Subcutaneous abdominal adipose tissue (tissue), 5 donors: ENCODE measurements around the gene FHL3.
A peak's percentile ranks its signal among the peaks of the same experiment; 100 is the strongest.

Experiments used
- H3K27ac ChIP-seq: one replicate; pipeline ENCODE4 v1.7.0; 2013; ENCODE audit warnings: low read depth, mild to moderate bottlenecking, inconsistent platforms, low read length, moderate library complexity
- H3K27me3 ChIP-seq, 5 donors: one replicate each; pipeline ENCODE4 v1.7.0; 2013; ENCODE audit warnings: low read length in 5 of 5, inconsistent platforms in 1 of 5; ENCODE audit not compliant: control insufficient read depth in 5 of 5, insufficient read depth in 4 of 5
- H3K36me3 ChIP-seq, 5 donors: one replicate each; pipeline ENCODE4 v1.7.0; 2013; ENCODE audit warnings: low read length in 5 of 5; ENCODE audit not compliant: control insufficient read depth in 5 of 5, insufficient read depth in 5 of 5
- H3K4me1 ChIP-seq, 5 donors: one replicate each; pipeline ENCODE4 v1.7.0; 2013; ENCODE audit warnings: low read length in 5 of 5, mild to moderate bottlenecking in 3 of 5, moderate library complexity in 1 of 5; ENCODE audit not compliant: control insufficient read depth in 5 of 5, insufficient read depth in 5 of 5
- H3K4me3 ChIP-seq, 5 donors: one replicate each; pipeline ENCODE4 v1.7.0; 2013; ENCODE audit warnings: low read length in 5 of 5, low read depth in 1 of 5
- H3K9ac ChIP-seq, 5 donors: one replicate each; pipeline ENCODE4 v1.7.0; 2013; ENCODE audit warnings: low read length in 5 of 5, mild to moderate bottlenecking in 4 of 5, moderate library complexity in 3 of 5
- H3K9me3 ChIP-seq, 5 donors: one replicate each; pipeline ENCODE4 v1.7.0; 2013; ENCODE audit warnings: low read length in 5 of 5; ENCODE audit not compliant: control insufficient read depth in 5 of 5
- donor health status: healthy.
- donor health status: healthy.
- donor health status: healthy.
- donor health status: healthy.
- donor health status: healthy.

Gene FHL3

GRCh38 chr1:38000529-38001455 lies 4.5 kb downstream of the FHL3 start:
- Histone ChIP-seq H3K27me3 (peaks cover 2 to 35% (median 28%) of the 10 kb centered on the region in 5 donors), H3K36me3 (peaks cover 0 to 18% (median 4%) of the 10 kb centered on the region in 5 donors), H3K4me3 (peak overlapping the region in 2 of 5 donors; percentile 13 to 38), H3K9me3 (no peaks in the 10 kb centered on the region), H3K4me1 (peaks cover 14 to 82% (median 60%) of the 10 kb centered on the region in 5 donors), H3K9ac (peak overlapping the region in 3 of 5 donors; percentile 47 to 68 (median 53)), H3K27ac (peak overlapping the region; percentile 78)

GRCh38 chr1:38000233-38000528 lies 5.1 kb downstream of the FHL3 start:
- H3K4me1 ChIP-seq, result peaks cover 15 to 87% (median 65%) of the 10 kb centered on the region in 5 donors

DNA sequence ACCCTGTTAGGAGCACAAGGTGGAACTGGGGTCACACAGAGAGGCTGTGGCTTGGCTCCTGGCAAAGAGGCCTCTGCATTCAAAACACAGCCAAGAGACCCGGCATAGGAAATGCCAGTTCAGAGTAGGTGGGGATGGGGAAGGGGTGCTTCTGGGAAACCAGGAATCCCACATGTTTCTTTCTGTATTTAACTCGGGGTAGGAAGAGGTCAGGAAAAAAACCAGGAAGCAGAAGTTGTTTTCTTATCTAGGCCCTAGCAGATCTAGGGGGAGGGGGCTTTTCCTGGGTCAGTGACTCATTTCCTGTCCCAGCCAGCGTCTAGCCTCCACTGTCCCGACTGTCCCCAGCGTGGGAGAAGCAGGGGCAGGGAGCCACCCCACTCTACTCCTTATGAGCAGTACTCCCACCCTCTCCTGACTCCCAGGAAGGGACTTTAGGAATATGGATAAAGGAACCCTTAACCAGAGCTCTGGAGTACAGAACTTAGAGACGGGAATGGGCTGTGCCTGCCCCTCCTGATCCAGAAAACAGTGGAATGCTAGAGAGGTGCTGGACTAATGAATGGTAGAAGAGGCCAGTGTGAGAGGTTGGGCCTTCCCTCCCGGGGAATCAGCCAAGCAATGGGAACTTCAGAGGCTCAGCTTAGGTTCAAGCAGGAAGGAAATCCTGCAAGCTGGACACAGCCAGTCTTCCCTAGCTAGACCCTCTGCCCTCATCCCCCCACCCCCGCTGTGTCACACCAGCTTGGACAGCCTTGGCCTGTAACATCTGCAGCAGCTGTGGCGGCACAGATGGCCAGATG lies 5.7 kb downstream of the FHL3 start:
- peaks cover 2 to 38% (median 24%) of the 10 kb centered on the region in 5 donors for H3K27me3 ChIP-seq
- no peaks in the 10 kb centered on the region for H3K9me3 ChIP-seq
- H3K36me3 ChIP-seq, result peaks cover 0 to 18% (median 4%) of the 10 kb centered on the region in 5 donors
- H3K4me1 ChIP-seq, result peaks cover 16 to 89% (median 66%) of the 10 kb centered on the region in 5 donors
- peak overlapping the region; percentile 78 for H3K27ac ChIP-seq
- peak overlapping the region in 4 of 5 donors; percentile 13 to 39 (median 19) for H3K4me3 ChIP-seq
- H3K9ac ChIP-seq, result peak overlapping the region in 3 of 5 donors; percentile 38 to 68 (median 38)

More at GRCh38 chr1:38000233-38000528, 5.1 kb downstream of the FHL3 start:
- Histone ChIP-seq H3K27ac (peak overlapping the region; percentile 78), H3K36me3 (peaks cover 0 to 18% (median 4%) of the 10 kb centered on the region in 5 donors), H3K9me3 (no peaks in the 10 kb centered on the region), H3K9ac (peak overlapping the region in 3 of 5 donors; percentile 25 to 68 (median 38)), H3K27me3 (peaks cover 2 to 36% (median 26%) of the 10 kb centered on the region in 5 donors), H3K4me3 (peak overlapping the region in 4 of 5 donors; percentile 13 to 39 (median 19))

DNA sequence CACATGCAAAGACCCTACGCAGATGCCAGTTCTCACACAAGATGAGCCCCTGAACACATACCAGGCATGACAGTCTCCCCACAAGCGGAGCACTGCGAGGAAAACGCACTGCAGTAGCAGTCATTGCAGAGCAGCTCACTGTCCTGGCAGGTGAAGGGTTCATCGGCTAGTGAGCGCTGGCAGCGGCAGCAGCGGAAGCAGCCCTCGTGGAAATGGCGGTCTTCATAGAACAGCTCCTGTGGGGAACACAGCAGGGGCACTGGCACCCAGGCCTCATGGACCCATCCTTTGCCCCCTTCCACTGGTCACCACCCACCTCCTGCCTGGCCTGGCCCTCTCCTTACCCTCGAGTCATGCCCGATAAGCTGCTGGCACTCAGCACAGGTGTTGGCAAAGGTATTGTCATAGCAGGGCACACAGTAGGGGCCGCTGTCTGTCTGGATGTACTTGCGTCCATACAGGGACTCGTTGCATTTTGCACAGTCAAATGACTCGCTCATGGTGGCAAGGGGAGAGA lies 6.3 kb downstream of the FHL3 start:
- Histone ChIP-seq H3K27me3 (peaks cover 2 to 32% (median 19%) of the 10 kb centered on the region in 5 donors), H3K9me3 (no peaks in the 10 kb centered on the region), H3K27ac (peak overlapping the region; percentile 78), H3K4me3 (peak overlapping the region in 3 of 5 donors; percentile 2 to 46 (median 13)), H3K4me1 (peaks cover 16 to 82% (median 61%) of the 10 kb centered on the region in 5 donors), H3K9ac (peak overlapping the region in 1 of 5 donors; percentile 38), H3K36me3 (peaks cover 0 to 18% (median 4%) of the 10 kb centered on the region in 5 donors)

DNA sequence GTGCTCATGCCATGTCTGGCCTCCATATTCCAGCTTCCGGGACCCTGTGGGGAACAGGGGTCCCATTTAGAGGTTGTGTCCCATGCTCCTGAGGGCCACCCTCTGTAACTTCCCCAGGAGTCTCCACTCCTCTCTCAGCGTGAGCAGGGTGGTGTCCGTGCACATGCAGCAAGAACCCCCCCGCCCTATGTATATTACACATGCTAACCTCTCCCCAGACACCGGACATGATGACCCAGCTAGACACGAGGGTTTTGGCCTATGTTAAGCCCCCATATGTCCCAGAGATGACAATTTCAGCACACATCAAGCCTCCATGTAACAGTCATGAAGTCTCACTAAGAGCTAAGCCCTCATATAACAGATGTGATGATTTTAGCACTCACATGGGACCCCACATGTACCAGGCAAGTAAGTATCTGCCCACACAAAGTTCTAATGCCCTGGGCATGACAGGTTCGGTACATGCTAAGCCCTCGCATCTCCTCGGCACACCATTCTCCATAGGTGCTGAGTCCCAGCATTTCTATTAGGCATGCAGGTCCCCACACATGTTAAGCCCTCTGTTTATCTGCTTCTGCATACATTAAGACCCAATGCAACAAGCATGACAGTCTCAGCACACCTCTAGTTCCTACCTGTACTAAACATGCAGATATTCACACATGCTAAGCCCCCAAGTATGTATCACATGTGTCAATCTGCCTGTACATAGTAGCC lies 7.1 kb downstream of the FHL3 start:
- Histone ChIP-seq H3K36me3 (peaks cover 0 to 18% (median 4%) of the 10 kb centered on the region in 5 donors), H3K4me1 (peaks cover 16 to 75% (median 56%) of the 10 kb centered on the region in 5 donors), H3K4me3 (peak overlapping the region in 1 of 5 donors; percentile 46), H3K27ac (no peak overlapping the region), H3K27me3 (peaks cover 2 to 28% (median 16%) of the 10 kb centered on the region in 5 donors), H3K9ac (peak overlapping the region in 1 of 5 donors; percentile 38), H3K9me3 (no peaks in the 10 kb centered on the region)

DNA sequence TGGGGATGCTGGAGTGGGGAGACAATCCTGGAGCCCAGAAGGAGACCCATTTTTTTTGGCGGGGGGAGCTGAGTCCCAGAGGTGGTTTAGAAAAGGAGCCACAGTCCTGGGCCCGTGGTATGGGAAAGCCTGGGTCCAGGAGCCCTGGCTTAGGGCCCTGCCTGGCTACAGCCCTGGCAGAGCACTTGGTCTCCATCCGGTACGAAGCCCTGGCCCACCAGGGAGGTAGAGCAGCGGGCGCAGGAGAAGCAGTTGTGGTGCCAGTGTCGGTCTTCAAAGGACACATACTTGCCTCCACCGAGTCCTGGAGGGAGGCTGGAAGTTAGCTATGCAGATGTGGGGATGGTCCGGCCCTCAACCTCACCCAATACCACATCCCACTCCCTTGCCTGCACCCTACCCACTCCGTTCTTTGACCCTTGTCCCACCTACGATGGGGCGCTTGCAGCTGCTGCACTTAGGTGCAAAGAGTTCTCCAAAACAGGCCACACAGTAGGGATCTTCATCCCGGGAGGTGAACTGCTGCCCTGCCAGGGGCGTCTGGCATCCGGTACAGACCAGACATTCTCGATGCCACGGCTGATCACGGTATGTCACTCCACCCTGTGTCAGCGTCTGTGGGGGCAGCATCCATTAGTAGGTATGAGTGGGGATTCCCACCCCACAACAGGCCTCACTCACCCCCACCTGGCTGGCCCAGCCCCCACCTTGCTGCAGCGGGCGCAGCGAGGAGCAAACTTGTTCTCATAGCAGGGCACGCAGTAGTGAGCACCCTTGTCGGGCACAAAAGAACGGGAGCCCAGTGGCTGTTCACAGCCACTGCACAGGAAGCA lies 7.8 kb downstream of the FHL3 start:
- Histone ChIP-seq H3K9me3 (no peaks in the 10 kb centered on the region), H3K9ac (no peak overlapping the region), H3K27me3 (peaks cover 2 to 28% (median 16%) of the 10 kb centered on the region in 5 donors), H3K27ac (no peak overlapping the region), H3K36me3 (peaks cover 0 to 18% (median 4%) of the 10 kb centered on the region in 5 donors), H3K4me1 (peaks cover 16 to 70% (median 56%) of the 10 kb centered on the region in 5 donors), H3K4me3 (no peak overlapping the region)

DNA sequence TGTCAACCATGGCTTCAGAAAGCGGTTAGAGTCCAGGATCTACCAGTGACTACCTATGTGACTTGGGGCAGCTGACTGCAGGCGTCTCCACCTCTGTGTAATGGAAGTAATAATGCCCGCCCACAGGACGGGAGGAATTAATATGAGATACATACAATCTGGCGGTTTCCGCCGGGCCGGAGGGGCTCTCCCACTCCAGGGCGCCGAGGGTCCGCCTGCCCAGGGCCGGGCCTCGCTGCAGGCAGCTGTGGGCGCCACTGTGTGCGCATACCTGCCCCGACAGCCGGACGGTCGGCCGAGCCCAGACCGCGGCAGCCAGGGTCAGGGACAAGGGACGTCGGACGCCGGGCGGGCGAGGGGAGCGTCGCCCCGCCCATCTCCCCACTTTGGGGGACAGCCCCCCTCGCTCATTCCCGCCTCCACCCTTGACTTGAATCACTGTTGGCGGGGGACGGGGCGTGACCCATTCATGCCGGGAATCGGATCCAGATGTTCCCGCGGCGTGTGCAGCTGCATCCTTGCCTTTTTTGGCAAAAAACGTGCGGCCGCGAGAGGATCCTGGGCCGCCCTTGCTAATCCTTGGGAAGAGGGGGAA lies 9.5 kb downstream of the FHL3 start:
- H3K9ac ChIP-seq, result peak overlapping the region in 3 of 5 donors; percentile 35 to 71 (median 64)
- H3K27ac ChIP-seq, result no peak overlapping the region

DNA sequence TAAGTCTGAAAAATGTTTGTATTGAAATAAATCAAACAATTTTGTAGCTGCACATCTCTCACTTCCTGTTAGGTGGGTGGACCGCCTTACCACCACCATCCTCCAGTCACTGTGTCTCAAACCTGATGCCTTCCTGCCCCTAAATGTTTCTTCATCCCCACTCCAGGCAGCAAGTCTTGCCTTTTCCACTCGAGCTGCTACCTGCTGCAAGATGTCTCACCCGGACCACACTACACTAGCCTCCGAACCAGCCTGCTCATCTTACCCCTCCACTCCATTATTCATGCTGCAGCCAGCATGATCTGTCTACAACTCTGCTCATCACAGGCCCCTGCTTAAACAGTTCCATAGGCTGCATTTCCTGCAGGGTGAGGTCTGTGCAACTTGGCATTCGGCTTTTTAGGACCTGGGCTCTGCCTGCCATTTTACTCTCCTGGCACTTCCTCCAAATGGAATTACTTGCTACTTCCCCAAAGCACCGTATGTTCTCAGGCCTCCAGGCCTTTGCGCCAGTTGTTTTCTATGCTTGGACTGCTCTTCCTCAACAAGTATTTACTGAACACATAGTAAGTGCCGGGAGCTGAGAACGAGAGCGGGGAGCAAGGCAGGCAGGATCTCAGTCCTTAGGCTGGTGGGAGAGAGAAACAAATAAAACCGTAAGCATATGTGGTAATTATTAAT lies 10.3 kb downstream of the FHL3 start:
- Histone ChIP-seq H3K9me3 (no peaks in the 10 kb centered on the region), H3K27me3 (peaks cover 2 to 20% (median 15%) of the 10 kb centered on the region in 5 donors), H3K4me1 (peaks cover 5 to 57% (median 42%) of the 10 kb centered on the region in 5 donors), H3K4me3 (peak overlapping the region in 2 of 5 donors; percentile 59 to 65), H3K9ac (no peak overlapping the region), H3K27ac (peak overlapping the region; percentile 23), H3K36me3 (peaks cover 0 to 18% (median 4%) of the 10 kb centered on the region in 5 donors)

More for the DNA sequence above, 9.5 kb downstream of the FHL3 start:
- Histone ChIP-seq H3K36me3 (peaks cover 0 to 18% (median 4%) of the 10 kb centered on the region in 5 donors), H3K27me3 (peaks cover 2 to 28% (median 16%) of the 10 kb centered on the region in 5 donors), H3K4me3 (peak overlapping the region; percentile 42 to 65 (median 59)), H3K4me1 (peaks cover 13 to 59% (median 45%) of the 10 kb centered on the region in 5 donors), H3K9me3 (no peaks in the 10 kb centered on the region)
